ENCODE results near the gene SSTR1. TPM values are rescaled to one million over a fixed set of nuclear protein-coding genes. Genes with fewer than 3 reads are reported as not detected.
A peak's percentile ranks its signal among the peaks of the same experiment; 100 is the strongest.

Gene SSTR1
- total RNA-seq, 1 donor from 2014 or later, result under 0.01 TPM

GRCh38 chr14:38208618-38209562 is 1.2 kb downstream of the SSTR1 start:
- peaks cover 31% of the 10 kb centered on the region for H3K27me3 ChIP-seq (ENCODE audit: control insufficient read depth, insufficient read depth, low read length)
- no peaks in the 10 kb centered on the region for H3K36me3 ChIP-seq (ENCODE audit: control insufficient read depth, insufficient read depth, low read length)
- no peak overlapping the region for H3K4me3 ChIP-seq (ENCODE audit: low read depth, low read length)
- FAIRE-seq (no peak), DNase-seq (ENCODE audit: low read depth) (no peak)
- TF ChIP-seq CTCF (IDR thresholded peaks at IDR 0.05; ENCODE audit: insufficient read depth, low read length, severe bottlenecking), result no peak

GRCh38 chr14:38209572-38210557 is 2.2 kb downstream of the SSTR1 start:
- H3K4me3 ChIP-seq (ENCODE audit: low read depth, low read length), result no peak overlapping the region
- no peak for FAIRE-seq

GRCh38 chr14:38210587-38211216 is 3.0 kb downstream of the SSTR1 start:
- DNase-seq (ENCODE audit: low read depth), result no peak
- H3K36me3 ChIP-seq (ENCODE audit: control insufficient read depth, insufficient read depth, low read length), result no peaks in the 10 kb centered on the region
- H3K4me3 ChIP-seq (ENCODE audit: low read depth, low read length), result no peak overlapping the region
- peaks cover 31% of the 10 kb centered on the region for H3K27me3 ChIP-seq (ENCODE audit: control insufficient read depth, insufficient read depth, low read length)
- FAIRE-seq, result no peak
- TF ChIP-seq CTCF (IDR thresholded peaks at IDR 0.05; ENCODE audit: insufficient read depth, low read length, severe bottlenecking), result no peak

More at GRCh38 chr14:38209572-38210557, 2.2 kb downstream of the SSTR1 start:
- Histone ChIP-seq H3K27me3 (ENCODE audit: control insufficient read depth, insufficient read depth, low read length) (peaks cover 31% of the 10 kb centered on the region), H3K36me3 (ENCODE audit: control insufficient read depth, insufficient read depth, low read length) (no peaks in the 10 kb centered on the region)
- no peak for TF ChIP-seq CTCF (IDR thresholded peaks at IDR 0.05; ENCODE audit: insufficient read depth, low read length, severe bottlenecking)
- DNase-seq (ENCODE audit: low read depth), result peak; percentile 58

GRCh38 chr14:38211255-38211735 is 3.6 kb downstream of the SSTR1 start:
- H3K36me3 ChIP-seq (ENCODE audit: control insufficient read depth, insufficient read depth, low read length), result no peaks in the 10 kb centered on the region
- H3K4me3 ChIP-seq (ENCODE audit: low read depth, low read length), result no peak overlapping the region
- TF ChIP-seq CTCF (IDR thresholded peaks at IDR 0.05; ENCODE audit: insufficient read depth, low read length, severe bottlenecking), result no peak
- H3K27me3 ChIP-seq (ENCODE audit: control insufficient read depth, insufficient read depth, low read length), result peaks cover 31% of the 10 kb centered on the region
- FAIRE-seq (no peak), DNase-seq (ENCODE audit: low read depth) (no peak)

GRCh38 chr14:38212111-38212510 is 4.4 kb downstream of the SSTR1 start:
- no peak for FAIRE-seq
- Histone ChIP-seq H3K4me3 (ENCODE audit: low read depth, low read length) (no peak overlapping the region), H3K36me3 (ENCODE audit: control insufficient read depth, insufficient read depth, low read length) (no peaks in the 10 kb centered on the region), H3K27me3 (ENCODE audit: control insufficient read depth, insufficient read depth, low read length) (peaks cover 31% of the 10 kb centered on the region)
- DNase-seq (ENCODE audit: low read depth), result no peak
- TF ChIP-seq CTCF (IDR thresholded peaks at IDR 0.05; ENCODE audit: insufficient read depth, low read length, severe bottlenecking), result no peak

Data from bronchial epithelial cell (primary cell).